Calu3 (cell line): ENCODE data around the gene ACER2. TPM values are rescaled to one million over a fixed set of nuclear protein-coding genes. Genes with fewer than 3 reads are reported as not detected.

ENCODE experiments used
- BruUV-seq: library from RNA; stranded (reverse); fragments of 400-500 nt; replicated peaks from 2 replicates; lab custom pipeline; 2021; lab: Mats Ljungman, UMichigan
- CTCF ChIA-PET: fragments of 300-600 bp; sonication (Branson Sonifier 250); formaldehyde crosslinking; loops from one replicate; lab custom pipeline; 2022; ENCODE audit warnings: antibody characterized with exemption; lab: Charles Lee
- DNase-seq: peaks from one replicate; pipeline ENCODE4 v3.0.0; 2022
- H3K27ac Mint-ChIP-seq: one replicate; pipeline ENCODE4 v1.8.0; 2022; ENCODE audit warnings: mixed read lengths; ENCODE audit not compliant: unreplicated experiment
- H3K27me3 Mint-ChIP-seq: one replicate; pipeline ENCODE4 v1.8.0; 2022; ENCODE audit warnings: mixed read lengths; ENCODE audit not compliant: unreplicated experiment
- H3K36me3 Mint-ChIP-seq: one replicate; pipeline ENCODE4 v1.8.0; 2022; ENCODE audit warnings: mild to moderate bottlenecking, moderate library complexity, mixed read lengths; ENCODE audit not compliant: insufficient read depth, unreplicated experiment
- H3K4me1 Mint-ChIP-seq: one replicate; pipeline ENCODE4 v1.8.0; 2022; ENCODE audit warnings: mild to moderate bottlenecking, low read depth, mixed read lengths; ENCODE audit not compliant: unreplicated experiment
- H3K4me3 Mint-ChIP-seq: one replicate; pipeline ENCODE4 v1.8.0; 2022; ENCODE audit warnings: mild to moderate bottlenecking, low read depth, moderate library complexity, mixed read lengths; ENCODE audit not compliant: unreplicated experiment
- H3K9me3 Mint-ChIP-seq: one replicate; pipeline ENCODE4 v1.8.0; 2022; ENCODE audit warnings: low read depth, mixed read lengths; ENCODE audit not compliant: unreplicated experiment
- CTCF ChIP-seq: fragments of 200-600 bp; IDR thresholded peaks from one replicate; pipeline ENCODE4 v1.8.0; 2022; ENCODE audit warnings: antibody characterized with exemption; ENCODE audit not compliant: unreplicated experiment
- intact Hi-C: fragments of 100-400 bp; cut with micrococcal nuclease; formaldehyde crosslinking; loops from one replicate; pipeline ENCODE4 v1.10.0; 2022; ENCODE audit not compliant: unreplicated experiment
- total RNA-seq: library from RNA; stranded (reverse); gene quantifications from 2 replicates; pipeline ENCODE4 v1.2.3, GENCODE V29; 2022

ACER2 gene
- total RNA-seq, 1 experiment from 2014 or later: 7.6 TPM

GRCh38 chr9:19440823-19441580, 32.2 kb downstream of the ACER2 start:
- Mint-ChIP-seq H3K36me3 (peaks cover 9% of the 10 kb centered on the region), H3K27me3 (no peaks in the 10 kb centered on the region), H3K9me3 (no peaks in the 10 kb centered on the region), H3K4me1 (no peaks in the 10 kb centered on the region), H3K4me3 (no peak overlapping the region), H3K27ac (no peak overlapping the region)
- no peak for DNase-seq
- BruUV-seq: no TSS peak
- intact Hi-C loops: no loop called here
- CTCF ChIA-PET: interaction anchor here (0.7 kb wide), 1 partner anchor 37 kb away, joined by 3 read pairs; no protein-coding TSS in a partner anchor
- TF ChIP-seq CTCF: no peak

GRCh38 chr9:19441730-19442129, 32.9 kb downstream of the ACER2 start:
- no peak for TF ChIP-seq CTCF
- no peaks in the 10 kb centered on the region for H3K9me3 Mint-ChIP-seq
- BruUV-seq: no TSS peak
- H3K4me1 Mint-ChIP-seq: no peaks in the 10 kb centered on the region
- H3K4me3 Mint-ChIP-seq: no peak overlapping the region
- DNase-seq: no peak
- intact Hi-C loops: no loop called here
- CTCF ChIA-PET: no interaction called here
- no peaks in the 10 kb centered on the region for H3K27me3 Mint-ChIP-seq
- H3K36me3 Mint-ChIP-seq: peaks cover 8% of the 10 kb centered on the region
- H3K27ac Mint-ChIP-seq: no peak overlapping the region

- Mint-ChIP-seq H3K27ac (no peak overlapping the region), H3K4me1 (no peaks in the 10 kb centered on the region), H3K27me3 (no peaks in the 10 kb centered on the region), H3K4me3 (no peak overlapping the region), H3K36me3 (peaks cover 4% of the 10 kb centered on the region), H3K9me3 (no peaks in the 10 kb centered on the region)
- CTCF ChIA-PET: no interaction called here
- TF ChIP-seq CTCF: no peak
- intact Hi-C loops: no loop called here
- no peak for DNase-seq
- no TSS peak for BruUV-seq
Observed at GRCh38 chr9:19442240-19442639, 33.4 kb downstream of the ACER2 start.

DNA sequence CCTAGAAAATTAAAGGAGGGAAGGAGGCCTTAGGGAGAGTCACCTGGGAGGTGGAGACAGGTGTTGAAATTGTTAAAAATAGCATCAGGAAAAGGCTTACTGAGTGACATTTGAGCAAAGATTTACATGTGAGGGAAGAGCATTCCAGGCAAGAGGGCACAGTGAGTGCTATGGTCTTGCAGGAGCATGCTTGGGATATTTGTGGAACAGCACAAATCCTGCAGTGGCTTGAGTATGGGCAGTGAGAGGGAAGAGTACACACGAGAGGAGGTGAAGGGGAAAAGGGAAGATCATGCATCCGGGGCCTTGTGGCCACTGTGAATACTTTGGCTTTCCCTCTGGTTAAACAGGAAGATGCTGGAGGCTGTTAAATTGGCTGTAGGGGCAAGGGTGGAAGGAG, 36.6 kb downstream of the ACER2 start:
- CTCF ChIA-PET: no interaction called here
- Mint-ChIP-seq H3K4me1 (no peaks in the 10 kb centered on the region), H3K27me3 (no peaks in the 10 kb centered on the region), H3K4me3 (no peak overlapping the region), H3K9me3 (no peaks in the 10 kb centered on the region), H3K36me3 (no peaks in the 10 kb centered on the region), H3K27ac (no peak overlapping the region)
- intact Hi-C loops: no loop called here
- no TSS peak for BruUV-seq
- no peak for TF ChIP-seq CTCF
- no peak for DNase-seq
